ENCODE data around the gene GAPDHS.

DNA sequence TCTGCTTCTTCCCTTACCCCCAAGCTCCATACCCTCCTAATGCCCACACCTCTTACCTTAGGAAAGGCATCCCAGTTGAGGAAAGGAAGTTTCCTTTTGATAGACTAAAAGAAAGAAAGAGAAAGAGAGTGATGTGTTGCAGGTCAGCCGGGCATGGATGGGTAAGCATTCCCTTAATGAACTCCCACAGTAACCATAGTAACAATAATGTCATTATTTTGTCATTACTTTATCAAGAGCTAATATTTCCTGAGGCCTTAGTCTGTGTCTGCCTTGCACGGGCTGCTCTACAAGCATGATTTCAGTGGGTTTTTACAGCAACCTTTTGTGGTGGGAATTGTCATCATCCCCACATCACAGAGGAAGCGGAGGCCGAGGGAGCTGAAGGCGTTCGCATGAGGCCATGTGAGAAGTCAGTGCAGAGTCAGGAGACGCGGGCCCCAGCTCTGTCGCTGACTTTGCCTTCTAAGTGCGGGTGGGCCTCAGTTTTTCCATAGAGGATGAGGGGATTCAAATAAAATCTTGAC is 45.5 kb upstream of the GAPDHS start:
- TF ChIP-seq CTCF (IDR thresholded peaks at IDR 0.05) (no peak), POLR2AphosphoS5 (IDR thresholded peaks at IDR 0.05; ENCODE audit: low read depth, low read length) (no peak), SIN3A (IDR thresholded peaks at IDR 0.05; ENCODE audit: borderline replicate concordance, insufficient read depth, low read depth, low read length) (no peak), REST (IDR thresholded peaks at IDR 0.05; ENCODE audit: insufficient read depth in 1 of 2, low read depth in 2 of 2, low read length in 1 of 2) (no peak), TCF7L2 (IDR thresholded peaks at IDR 0.05; ENCODE audit: low read depth, low read length) (no peak)

Data from Panc1 (cell line).